Adrenal gland (tissue), 12 donors: Measurements from ENCODE around the gene MYL7. TPM values are rescaled to one million over a fixed set of nuclear protein-coding genes. Genes with fewer than 3 reads are reported as not detected.

ENCODE experiments used
- DNase-seq, 7 donors: peaks; one replicate each; pipeline ENCODE4 v3.0.0-alpha.2; 2019 to 2020
- H3K27ac ChIP-seq, 5 donors: fragments of 200-600 bp; sonication (generic) in 4 of 5; 1 replicate in 3 of 5; 2 replicates in 2 of 5; pipeline versions ENCODE4 v1.5.1 to v1.8.0; 2016 to 2020; ENCODE audit warnings: mild to moderate bottlenecking in 1 of 5
- H3K27me3 ChIP-seq: fragments of 200-600 bp; 2 replicates; pipeline ENCODE4 v1.8.0; 2021
- H3K36me3 ChIP-seq, 2 donors: fragments of 200-600 bp; replicated peaks in 1 of 2; 1 replicate in 1 of 2; 2 replicates in 1 of 2; pipeline versions ENCODE4 v1.5.1 to v1.8.0; 2018 to 2022
- H3K4me1 ChIP-seq, 2 donors: fragments of 200-600 bp; replicated peaks in 1 of 2; 1 replicate in 1 of 2; 2 replicates in 1 of 2; pipeline versions ENCODE4 v1.5.1 to v1.8.0; 2018 to 2021
- H3K4me3 ChIP-seq, 4 donors: fragments of 200-600 bp; sonication (generic) in 3 of 4; one replicate each; pipeline ENCODE4 v1.5.1; 2016 to 2018
- H3K9me3 ChIP-seq, 3 donors: fragments of 200-600 bp; sonication (generic) in 1 of 3; replicated peaks in 1 of 3; 1 replicate in 2 of 3; 2 replicates in 1 of 3; pipeline versions ENCODE4 v1.5.1 to v1.8.0; 2016 to 2021
- CTCF ChIP-seq, 6 experiments: fragments of 450-650 bp in 4 of 6; fragments of 200-600 bp in 2 of 6; sonication (generic) in 1 of 6; IDR thresholded peaks; 1 replicate in 5 of 6; 2 replicates in 1 of 6; pipeline versions ENCODE4 v1.5.1 to v1.8.0; 2016 to 2021; ENCODE audit warnings: antibody characterized with exemption in 6 of 6, mild to moderate bottlenecking in 2 of 6, moderate library complexity in 1 of 6
- POLR2A ChIP-seq, 2 donors: fragments of 450-650 bp; IDR thresholded peaks; one replicate each; pipeline ENCODE4 v1.6.1; 2017; ENCODE audit warnings: antibody characterized with exemption in 2 of 2, mild to moderate bottlenecking in 2 of 2, moderate library complexity in 1 of 2
- WGBS, 4 donors: extraction: QIAGEN DNeasy Blood & Tissue Kit in 2 of 4; methylation state at CpG; one replicate each; pipeline versions ENCODE4 v1.1.5 to v1.1.7; 2013 to 2017; 5-methylcytosine and 5-hydroxymethylcytosine counted together
- intact Hi-C, 2 donors: fragments of 100-400 bp; cut with DNase I; formaldehyde crosslinking; loops; one replicate each; pipeline versions ENCODE4 v1.14.1 to v1.15.0; 2022 to 2023
- polyA plus RNA-seq, 3 donors: library from polyadenylated mRNA; stranded (reverse); fragments of 200-250 nt in 2 of 3; fragments of 350-450 nt in 1 of 3; fragmentation: Illumina TruSeq in 1 of 3; extraction: RNeasy Lipid Tissue Mini Kit (QIAGEN cat#74804) in 1 of 3; gene quantifications; one replicate each; pipeline ENCODE4 v1.2.3, GENCODE V29; 2013 to 2014
- total RNA-seq, 9 donors: library from RNA; depleted of rRNA in 4 of 9; stranded (reverse); fragments of >200 nt in 4 of 9; fragments of 120-200 nt in 1 of 9; fragmentation: NEBNext Ultra II Directional in 1 of 9; extraction: Animal tissue kit (Norgen Biotek cat#: 25700) in 1 of 9; gene quantifications; one replicate each; pipeline versions ENCODE4 v1.1.0 to v1.2.4, GENCODE V29; 2013 to 2023
- donor health status: healthy with polysubstance abuse.
- donor health status: Bipolar disorder and iron deficiency.
- donor health status: DM: yes; HTN: yes; CAD: no.
- donor health status: DM: no; HTN: no; CAD: no.
- donor health status: DM: no; HTN: no; CAD: no.
- donor health status: DM: yes; HTN: yes; CAD: no.

MYL7 gene
- total and polyA plus RNA-seq, 12 donors = 0.17 to 3.5 (median 0.24) TPM; not detected in 9

DNA sequence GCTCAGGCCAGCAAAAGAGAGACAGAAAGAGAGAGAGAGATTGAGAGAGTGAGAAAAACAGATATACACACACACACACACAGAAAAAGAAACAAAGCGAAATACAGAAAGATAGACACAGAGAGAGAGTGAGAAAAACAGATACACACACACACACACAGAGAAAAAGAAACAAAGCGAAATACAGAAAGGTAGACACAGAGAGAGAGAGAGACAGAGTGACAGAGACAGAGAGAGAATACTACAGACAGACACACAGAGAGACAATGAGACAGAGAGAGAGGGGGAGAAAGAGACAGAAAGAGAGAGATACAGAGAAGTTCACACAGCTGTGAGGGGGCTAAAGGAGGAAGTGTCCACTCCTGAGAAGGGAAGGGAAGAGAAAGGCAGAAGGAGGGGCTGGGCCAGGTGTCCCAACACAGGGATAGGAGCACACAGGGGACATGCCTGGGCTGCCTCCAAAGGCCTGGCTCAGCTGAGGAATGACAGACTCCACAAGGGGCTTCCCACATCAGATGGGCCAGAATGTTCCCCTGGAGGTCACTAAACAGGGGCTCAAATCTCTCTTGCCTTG, 43.8 kb upstream of the MYL7 start:
- H3K4me3 ChIP-seq = no peak overlapping the region
- H3K27me3 ChIP-seq = no peaks in the 10 kb centered on the region
- 68 to 84% (median 73%) methylated on average over 2 of the region's 2 CpGs for WGBS, 4 donors
- intact Hi-C loops = no loop called here
- H3K36me3 ChIP-seq = no peaks in the 10 kb centered on the region
- H3K9me3 ChIP-seq = peaks cover 0 to 3% (median 0%) of the 10 kb centered on the region in 3 donors
- no peak for DNase-seq
- H3K4me1 ChIP-seq = peaks cover 0 to 5% of the 10 kb centered on the region in 2 donors
- TF ChIP-seq POLR2A (IDR thresholded peaks at IDR 0.05) (no peak), CTCF (IDR thresholded peaks at IDR 0.05) (no peak)
- peak overlapping the region in 2 of 5 donors; percentile 54 to 67 for H3K27ac ChIP-seq

DNA sequence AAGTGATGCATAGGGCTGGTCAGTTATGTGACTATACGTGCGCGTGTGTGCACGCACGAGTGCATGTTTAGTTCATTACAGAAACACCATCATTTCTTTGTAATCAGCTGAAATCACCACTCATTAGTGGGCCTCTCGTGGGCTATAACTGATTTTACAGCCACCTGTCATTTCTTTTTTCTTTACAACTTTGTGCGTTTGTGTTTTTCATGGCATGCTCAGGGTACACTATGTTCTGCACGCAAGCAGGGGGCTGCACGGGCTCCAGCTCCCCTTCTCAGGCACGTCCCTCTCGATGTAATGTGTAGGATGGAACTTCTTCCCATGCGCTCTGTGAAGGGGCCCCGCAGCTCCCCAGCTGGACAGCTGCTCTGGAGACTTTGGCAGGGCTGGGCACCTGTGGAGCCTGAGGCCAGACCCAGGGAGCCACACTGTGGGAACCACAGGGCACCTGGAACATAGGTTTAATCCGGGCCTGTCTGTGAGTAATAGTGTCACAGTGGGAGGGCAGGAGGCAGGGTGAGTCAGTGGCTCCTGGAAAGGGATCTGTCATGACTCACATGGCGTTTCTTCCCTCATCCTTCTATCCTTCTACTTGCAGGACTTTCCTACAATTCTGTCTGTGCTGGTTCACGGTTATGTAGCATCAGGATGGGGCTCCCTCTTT, 43.2 kb upstream of the MYL7 start:
- Histone ChIP-seq H3K36me3 (no peaks in the 10 kb centered on the region), H3K4me1 (peaks cover 0 to 5% of the 10 kb centered on the region in 2 donors), H3K4me3 (no peak overlapping the region), H3K9me3 (peaks cover 0 to 3% (median 0%) of the 10 kb centered on the region in 3 donors), H3K27ac (no peak overlapping the region), H3K27me3 (no peaks in the 10 kb centered on the region)
- peak; percentile 56 to 82 (median 75) for DNase-seq
- TF ChIP-seq POLR2A (IDR thresholded peaks at IDR 0.05) = no peak
- no peak for TF ChIP-seq CTCF (IDR thresholded peaks at IDR 0.05)
- intact Hi-C loops = no loop called here
- WGBS, 4 donors = 60 to 68% (median 63%) methylated on average over 15 to 16 of the region's 16 CpGs

- H3K9me3 ChIP-seq = peaks cover 0 to 3% (median 0%) of the 10 kb centered on the region in 3 donors
- H3K36me3 ChIP-seq = no peaks in the 10 kb centered on the region
- TF ChIP-seq CTCF (IDR thresholded peaks at IDR 0.05) (no peak), POLR2A (IDR thresholded peaks at IDR 0.05) (no peak)
- H3K27me3 ChIP-seq = no peaks in the 10 kb centered on the region
- no peak for DNase-seq
- intact Hi-C loops = no loop called here
- 20 to 29% (median 25%) methylated on average over 2 of the region's 2 CpGs for WGBS, 4 donors
- H3K4me1 ChIP-seq = peaks cover 0 to 5% of the 10 kb centered on the region in 2 donors
- no peak overlapping the region for H3K27ac ChIP-seq
- no peak overlapping the region for H3K4me3 ChIP-seq
Observed at GRCh38 chr7:44183386-44183785, 42.3 kb upstream of the MYL7 start.

- H3K27me3 ChIP-seq = no peaks in the 10 kb centered on the region
- intact Hi-C loops = no loop called here
- H3K9me3 ChIP-seq = peaks cover 0 to 3% (median 0%) of the 10 kb centered on the region in 3 donors
- H3K27ac ChIP-seq = no peak overlapping the region
- no peak overlapping the region for H3K4me3 ChIP-seq
- peaks cover 0 to 5% of the 10 kb centered on the region in 2 donors for H3K4me1 ChIP-seq
- 70 to 91% (median 83%) methylated on average over 4 to 5 of the region's 5 CpGs for WGBS, 4 donors
- no peak for DNase-seq
- H3K36me3 ChIP-seq = no peaks in the 10 kb centered on the region
- no peak for TF ChIP-seq CTCF (IDR thresholded peaks at IDR 0.05)
- no peak for TF ChIP-seq POLR2A (IDR thresholded peaks at IDR 0.05)
Observed at GRCh38 chr7:44182827-44183226, 41.7 kb upstream of the MYL7 start.
